Gastrocnemius medialis (tissue), 4 donors: ENCODE measurements around the gene NR1I2.

Experiments used
- POLR2A ChIP-seq, 2 donors: fragments of 450-650 bp; IDR thresholded peaks; one replicate each; pipeline ENCODE4 v1.6.1; 2017; ENCODE audit warnings: antibody characterized with exemption in 2 of 2, mild to moderate bottlenecking in 2 of 2, moderate library complexity in 2 of 2
- TF ChIP-seq, protein P1 (sequence below), 5 experiments: fragments of 450-650 bp in 3 of 5; fragments of 200-600 bp in 2 of 5; sonication (generic) in 2 of 5; IDR thresholded peaks in 4 of 5; conservative IDR thresholded peaks in 1 of 5; 1 replicate in 4 of 5; 2 replicates in 1 of 5; pipeline ENCODE4 v1.5.1; 2016 to 2019; ENCODE audit warnings: antibody characterized with exemption in 5 of 5, mild to moderate bottlenecking in 3 of 5, moderate library complexity in 3 of 5

DNA sequence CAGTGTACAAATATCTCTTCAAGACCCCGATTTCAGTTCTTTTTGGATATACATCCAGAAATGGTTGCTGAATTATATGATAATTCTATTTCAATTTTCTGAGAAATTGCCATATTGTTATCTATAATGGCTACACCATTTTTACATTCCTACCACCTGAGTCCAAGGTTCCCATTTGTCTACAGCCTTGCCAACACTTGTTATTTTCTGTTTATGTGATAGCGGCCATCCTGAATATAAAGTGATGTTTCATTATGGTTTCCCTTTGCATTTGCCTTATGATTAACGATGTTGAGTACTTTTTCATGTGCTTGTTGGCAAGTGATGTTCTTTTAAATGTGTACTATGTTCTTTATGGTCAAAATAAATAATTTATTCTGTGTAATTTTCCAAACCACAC lies 8.5 kb downstream of the NR1I2 start:
- TF ChIP-seq, protein P1, sequence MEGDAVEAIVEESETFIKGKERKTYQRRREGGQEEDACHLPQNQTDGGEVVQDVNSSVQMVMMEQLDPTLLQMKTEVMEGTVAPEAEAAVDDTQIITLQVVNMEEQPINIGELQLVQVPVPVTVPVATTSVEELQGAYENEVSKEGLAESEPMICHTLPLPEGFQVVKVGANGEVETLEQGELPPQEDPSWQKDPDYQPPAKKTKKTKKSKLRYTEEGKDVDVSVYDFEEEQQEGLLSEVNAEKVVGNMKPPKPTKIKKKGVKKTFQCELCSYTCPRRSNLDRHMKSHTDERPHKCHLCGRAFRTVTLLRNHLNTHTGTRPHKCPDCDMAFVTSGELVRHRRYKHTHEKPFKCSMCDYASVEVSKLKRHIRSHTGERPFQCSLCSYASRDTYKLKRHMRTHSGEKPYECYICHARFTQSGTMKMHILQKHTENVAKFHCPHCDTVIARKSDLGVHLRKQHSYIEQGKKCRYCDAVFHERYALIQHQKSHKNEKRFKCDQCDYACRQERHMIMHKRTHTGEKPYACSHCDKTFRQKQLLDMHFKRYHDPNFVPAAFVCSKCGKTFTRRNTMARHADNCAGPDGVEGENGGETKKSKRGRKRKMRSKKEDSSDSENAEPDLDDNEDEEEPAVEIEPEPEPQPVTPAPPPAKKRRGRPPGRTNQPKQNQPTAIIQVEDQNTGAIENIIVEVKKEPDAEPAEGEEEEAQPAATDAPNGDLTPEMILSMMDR (IDR thresholded peaks at IDR 0.05 in 4 of 5, conservative IDR thresholded peaks at IDR 0.05 in 1 of 5) = no peak
- no peak for TF ChIP-seq POLR2A (IDR thresholded peaks at IDR 0.05)
